Astrocyte (in vitro differentiated cells and primary cell): ENCODE results near the gene STK11IP.

Experiments used
- CTCF ChIP-seq: IDR thresholded peaks from 2 replicates; pipeline ENCODE4 v1.5.1; 2011; ENCODE audit warnings: low read depth, mild to moderate bottlenecking, inconsistent platforms, low read length, moderate library complexity; ENCODE audit not compliant: insufficient read depth
- EZH2 ChIP-seq: IDR thresholded peaks from 2 replicates; pipeline ENCODE4 v1.6.1; 2012; ENCODE audit warnings: mild to moderate bottlenecking, low read length, inconsistent platforms; ENCODE audit not compliant: insufficient read depth

- TF ChIP-seq CTCF (no peak), EZH2 (no peak)
Observed at GRCh38 chr2:219643084-219643473, 45.4 kb downstream of the STK11IP start.
